Measurements from ENCODE around the gene CDR2L. TPM values are rescaled to one million over a fixed set of nuclear protein-coding genes. Genes with fewer than 3 reads are reported as not detected.

Gene CDR2L
- total RNA-seq, 2 experiments from 2014 or later, result 1.1 to 1.3 TPM

DNA sequence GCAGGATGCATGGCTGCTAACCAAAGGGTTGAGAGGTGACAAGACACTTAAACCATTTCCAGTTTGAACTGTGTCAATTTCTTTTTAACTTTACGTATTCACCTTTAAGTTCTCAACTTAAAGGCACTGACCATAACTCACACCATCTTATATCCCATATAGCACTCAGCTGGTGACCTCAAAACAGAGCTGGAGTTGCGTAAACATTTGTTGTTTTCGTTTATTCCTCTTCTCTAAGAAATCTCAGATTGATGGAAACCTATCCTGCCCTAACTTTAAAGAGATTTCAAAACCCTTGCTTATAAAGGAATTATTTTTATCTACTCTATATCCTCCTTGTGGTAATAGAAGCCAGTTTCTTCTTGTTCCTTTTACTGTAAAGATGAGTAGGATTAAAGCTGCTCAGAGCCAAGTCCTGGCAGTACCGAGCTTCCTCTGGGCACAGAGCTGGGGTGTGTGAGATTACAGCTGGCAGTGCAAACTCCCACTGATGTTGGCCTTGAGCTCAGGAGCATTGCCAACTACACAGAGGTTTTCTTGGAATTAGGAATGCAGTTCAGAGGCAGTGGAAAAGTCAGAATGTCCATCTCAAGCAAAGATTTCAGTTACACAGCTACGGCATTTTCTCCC lies 60.9 kb downstream of the CDR2L start:
- Mint-ChIP-seq H3K4me1 (ENCODE audit: low read depth) (peaks cover 42% of the 10 kb centered on the region), H3K36me3 (peaks cover 17% of the 10 kb centered on the region)
- intact Hi-C loops (cut with micrococcal nuclease), result loop anchor here (5.0 kb wide), 5 partner anchors 36 to 134 kb away; partner anchors contain the start of genes ARMC7, JPT1, MRPL58 and NT5C

DNA sequence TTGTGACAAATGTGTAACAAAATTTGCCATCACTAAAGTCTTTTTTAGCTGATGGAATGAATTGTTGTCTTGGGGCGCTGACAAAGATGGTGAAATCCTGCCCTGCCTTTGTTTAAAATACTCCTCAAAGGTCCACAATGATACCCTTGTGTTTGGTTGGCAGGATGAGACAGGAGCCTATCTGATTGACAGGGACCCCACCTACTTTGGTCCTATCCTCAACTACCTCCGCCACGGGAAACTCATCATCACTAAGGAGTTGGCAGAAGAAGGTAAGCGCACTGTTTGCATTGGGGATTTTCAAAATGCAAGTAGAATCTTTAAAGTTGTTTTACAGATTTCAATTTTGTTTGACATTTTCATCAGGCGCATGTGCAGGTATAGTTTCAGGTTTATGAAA lies 61.6 kb downstream of the CDR2L start:
- ChIA-PET CTCF (interaction anchor here (0.9 to 1.7 kb wide), 7 partner anchors 11 to 363 kb away, joined by 3 to 7 read pairs (median 3); partner anchors contain the start of gene NT5C), POLR2A (no interaction called here)
- Mint-ChIP-seq H3K27ac (no peak overlapping the region), H3K9me3 (no peaks in the 10 kb centered on the region), H3K4me1 (ENCODE audit: low read depth) (peaks cover 38% of the 10 kb centered on the region), H3K4me3 (no peak overlapping the region), H3K27me3 (no peaks in the 10 kb centered on the region), H3K36me3 (peaks cover 19% of the 10 kb centered on the region)
- intact Hi-C loops (cut with micrococcal nuclease), result loop anchor here (5.0 kb wide), 5 partner anchors 37 to 133 kb away; partner anchors contain the start of genes ARMC7, JPT1, MRPL58 and NT5C
- DNase-seq, result no peak

More for the DNA sequence above, 60.9 kb downstream of the CDR2L start:
- DNase-seq, result no peak
- Mint-ChIP-seq H3K27ac (peak overlapping the region; percentile 90), H3K4me3 (peak overlapping the region; percentile 97), H3K9me3 (no peaks in the 10 kb centered on the region), H3K27me3 (no peaks in the 10 kb centered on the region)
- ChIA-PET CTCF (interaction anchor here (0.9 to 2.3 kb wide), 6 partner anchors 12 to 364 kb away, joined by 3 to 9 read pairs (median 4); partner anchors contain the start of gene NT5C), POLR2A (no interaction called here)

- Mint-ChIP-seq H3K9me3 (no peaks in the 10 kb centered on the region), H3K4me3 (no peak overlapping the region), H3K36me3 (peaks cover 22% of the 10 kb centered on the region), H3K27ac (no peak overlapping the region), H3K27me3 (no peaks in the 10 kb centered on the region), H3K4me1 (ENCODE audit: low read depth) (peaks cover 36% of the 10 kb centered on the region)
- CTCF ChIA-PET, result interaction anchor here (1.1 to 3.0 kb wide), 4 partner anchors 56 to 89 kb away, joined by 3 to 9 read pairs (median 5); no protein-coding TSS in a partner anchor
- intact Hi-C loops (cut with micrococcal nuclease), result loop anchor here (5.0 kb wide), 5 partner anchors 37 to 133 kb away; partner anchors contain the start of genes ARMC7, JPT1, MRPL58 and NT5C
- POLR2A ChIA-PET, result interaction anchor here (0.6 to 1.1 kb wide), 2 partner anchors 15 to 68 kb away, joined by 3 read pairs; no protein-coding TSS in a partner anchor
- DNase-seq, result no peak
Observed at GRCh38 chr17:75049706-75050105, 62.3 kb downstream of the CDR2L start.

DNA sequence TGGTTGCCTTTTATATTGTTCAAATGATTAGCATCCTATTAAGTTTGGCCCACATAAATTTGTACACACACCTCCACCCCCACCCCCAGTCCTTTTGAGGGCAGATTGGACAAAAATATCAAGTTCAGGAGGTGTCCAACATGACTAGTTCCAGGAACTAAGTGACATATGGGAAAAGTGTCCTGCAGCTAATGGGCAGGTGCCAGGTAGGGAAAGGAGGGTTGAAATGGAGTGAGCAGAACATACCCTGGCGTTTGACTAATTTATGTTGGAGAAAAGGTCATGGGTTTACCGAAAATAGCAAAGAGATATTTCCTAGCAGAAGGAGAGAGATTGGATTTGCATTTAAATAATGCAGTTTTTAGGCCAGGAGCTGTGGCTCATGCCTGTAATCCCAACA lies 64.5 kb downstream of the CDR2L start:
- ChIA-PET CTCF (interaction anchor here (3.0 kb wide), 1 partner anchor 62 kb away, joined by 9 read pairs; no protein-coding TSS in a partner anchor), POLR2A (no interaction called here)
- H3K9me3 Mint-ChIP-seq, result no peaks in the 10 kb centered on the region
- H3K36me3 Mint-ChIP-seq, result peaks cover 30% of the 10 kb centered on the region
- no peak overlapping the region for H3K4me3 Mint-ChIP-seq
- intact Hi-C loops (cut with micrococcal nuclease), result no loop called here
- peaks cover 27% of the 10 kb centered on the region for H3K4me1 Mint-ChIP-seq (ENCODE audit: low read depth)
- H3K27me3 Mint-ChIP-seq, result no peaks in the 10 kb centered on the region
- no peak for DNase-seq
- no peak overlapping the region for H3K27ac Mint-ChIP-seq

Other genes starting within 250 kb of the CDR2L start
- gene NHERF1, start 239.0 kb upstream of the CDR2L start, total RNA-seq, result 100 to 1,000 TPM; 136 TPM
- 10 to 100 TPM; 42.9 to 46.9 TPM for gene NAT9, start 211.3 kb upstream of the CDR2L start, total RNA-seq
- gene GRIN2C, start 127.7 kb upstream of the CDR2L start, total RNA-seq, result not detected
- 10 to 100 TPM; 18.1 to 18.4 TPM for gene FDXR, start 114.6 kb upstream of the CDR2L start, total RNA-seq
- not detected for gene FADS6, start 94.0 kb upstream of the CDR2L start, total RNA-seq
- not detected for gene USH1G, start 64.4 kb upstream of the CDR2L start, total RNA-seq
- not detected for gene OTOP2, start 63.4 kb upstream of the CDR2L start, total RNA-seq
- not detected for gene OTOP3, start 51.7 kb upstream of the CDR2L start, total RNA-seq
- gene HID1, start 14.9 kb upstream of the CDR2L start, total RNA-seq, result 1 to 10 TPM; 2.3 to 2.6 TPM
- 10 to 100 TPM; 57.7 TPM for gene MRPL58, start 25.0 kb downstream of the CDR2L start, total RNA-seq
- 100 to 1,000 TPM; 249 to 261 TPM for gene ATP5PD, start 59.3 kb downstream of the CDR2L start, total RNA-seq
- gene KCTD2, start 59.6 kb downstream of the CDR2L start, total RNA-seq, result 10 to 100 TPM; 20.6 to 23.3 TPM
- 1 to 10 TPM; 6.7 to 7.7 TPM for gene SLC16A5, start 100.3 kb downstream of the CDR2L start, total RNA-seq
- 1 to 10 TPM; 6.5 to 8.2 TPM for gene ARMC7, start 122.3 kb downstream of the CDR2L start, total RNA-seq
- 10 to 100 TPM; 65.2 to 70.8 TPM for gene NT5C, start 144.1 kb downstream of the CDR2L start, total RNA-seq
- 100 to 1,000 TPM; 263 to 267 TPM for gene JPT1, start 166.9 kb downstream of the CDR2L start, total RNA-seq
- 100 to 1,000 TPM; 610 to 612 TPM for gene SUMO2, start 195.3 kb downstream of the CDR2L start, total RNA-seq
- 100 to 1,000 TPM; 125 to 132 TPM for gene NUP85, start 218.0 kb downstream of the CDR2L start, total RNA-seq

Data from activated CD4-positive, alpha-beta memory T cell treated with anti-CD3 and anti-CD28 coated beads for 36 hours (primary cell).